Keratinocyte (primary cell): ENCODE measurements around the gene KCNIP3. TPM values are rescaled to one million over a fixed set of nuclear protein-coding genes. Genes with fewer than 3 reads are reported as not detected.

ENCODE experiments used
- DNase-seq: peaks from one replicate; pipeline ENCODE4 v3.0.0-alpha.2; 2011; ENCODE audit warnings: low read depth, missing footprints, low spot score
- FAIRE-seq: peaks from 2 replicates; lab custom pipeline; 2011; peaks lifted over from hg19 to GRCh38; lab: Jason Lieb, UNC
- H2AFZ ChIP-seq: 2 replicates; pipeline ENCODE4 v1.6.0; 2012; ENCODE audit warnings: low read length, control low read depth, inconsistent platforms; ENCODE audit not compliant: control insufficient read depth
- H3K27ac ChIP-seq: 2 replicates; pipeline ENCODE4 v1.5.1; 2011; ENCODE audit warnings: low read length; ENCODE audit not compliant: control insufficient read depth, insufficient read depth
- H3K27me3 ChIP-seq: 3 replicates; pipeline ENCODE4 v1.6.0; 2011; ENCODE audit warnings: low read length; ENCODE audit not compliant: control insufficient read depth, insufficient read depth; ENCODE audit errors: extremely low read depth
- H3K36me3 ChIP-seq, 2 experiments: 2 replicates in 1 of 2; 3 replicates in 1 of 2; pipeline ENCODE4 v1.5.1; 2011; ENCODE audit warnings: low read length in 2 of 2, mild to moderate bottlenecking in 1 of 2; ENCODE audit not compliant: control insufficient read depth in 2 of 2, insufficient read depth in 2 of 2; ENCODE audit errors: extremely low read depth in 1 of 2
- H3K4me1 ChIP-seq: 3 replicates; pipeline ENCODE4 v1.5.1; 2011; ENCODE audit warnings: low read length; ENCODE audit not compliant: control insufficient read depth, insufficient read depth; ENCODE audit errors: extremely low read depth
- H3K4me2 ChIP-seq: 3 replicates; pipeline ENCODE4 v1.6.0; 2011; ENCODE audit warnings: low read depth, low read length; ENCODE audit not compliant: control insufficient read depth, insufficient read depth; ENCODE audit errors: extremely low read depth
- H3K4me3 ChIP-seq, 3 experiments: fragments of 200-600 bp in 1 of 3; sonication (generic) in 1 of 3; 2 replicates in 2 of 3; 3 replicates in 1 of 3; pipeline ENCODE4 v1.5.1; 2011 to 2016; ENCODE audit warnings: low read length in 3 of 3, mild to moderate bottlenecking in 3 of 3, control low read depth in 2 of 3, inconsistent platforms in 1 of 3, low read depth in 1 of 3, mixed read lengths in 1 of 3, mixed run types in 1 of 3, moderate library complexity in 1 of 3; ENCODE audit not compliant: control insufficient read depth in 2 of 3, insufficient read depth in 2 of 3; ENCODE audit errors: extremely low read depth in 1 of 3
- H3K79me2 ChIP-seq: 2 replicates; pipeline ENCODE4 v1.6.0; 2012; ENCODE audit warnings: low read length; ENCODE audit not compliant: control insufficient read depth, insufficient read depth
- H3K9ac ChIP-seq: 3 replicates; pipeline ENCODE4 v1.6.0; 2011; ENCODE audit warnings: low read length; ENCODE audit not compliant: control insufficient read depth, insufficient read depth; ENCODE audit errors: extremely low read depth
- H3K9me1 ChIP-seq: 3 replicates; pipeline ENCODE4 v1.6.0; 2011; ENCODE audit warnings: low read length; ENCODE audit not compliant: control insufficient read depth, insufficient read depth; ENCODE audit errors: extremely low read depth
- H3K9me3 ChIP-seq: 2 replicates; pipeline ENCODE4 v1.5.1; 2012; ENCODE audit warnings: low read depth, low read length; ENCODE audit not compliant: control insufficient read depth
- H4K20me1 ChIP-seq: 3 replicates; pipeline ENCODE4 v1.6.0; 2011; ENCODE audit warnings: low read length; ENCODE audit not compliant: control insufficient read depth, insufficient read depth; ENCODE audit errors: extremely low read depth
- EZH2 ChIP-seq: IDR thresholded peaks from one replicate; pipeline ENCODE4 v1.6.1; 2012; ENCODE audit warnings: inconsistent platforms, mild to moderate bottlenecking, low read length, moderate library complexity
- dilution Hi-C: fragments of 300-500 bp; cut with MboI; formaldehyde crosslinking; loops from one replicate; pipeline ENCODE4 v1.7.0; 2020; ENCODE audit warnings: low sequenced_read_pairs; ENCODE audit not compliant: extremely low pct_ligation_motif_present
- polyA plus RNA-seq, 5 experiments: library from polyadenylated mRNA; depleted of rRNA in 3 of 5; stranded (reverse) in 3 of 5; stranded (forward) in 1 of 5; unstranded in 1 of 5; fragments of >200 nt; gene quantifications; 1 replicate in 1 of 5; 2 replicates in 3 of 5; 3 replicates in 1 of 5; pipeline versions ENCODE4 v1.2.1 to v1.2.3, GENCODE V29; 2011 to 2012; ENCODE audit warnings: missing spikeins in 2 of 5, low read depth in 1 of 5, low replicate concordance in 1 of 5
- TF ChIP-seq, protein P1 (sequence below), 3 experiments: IDR thresholded peaks in 1 of 3; conservative IDR thresholded peaks in 1 of 3; optimal IDR thresholded peaks in 1 of 3; 2 replicates in 2 of 3; 3 replicates in 1 of 3; pipeline versions ENCODE3 to v1.5.1; 2011; ENCODE audit warnings: low read length in 3 of 3, mild to moderate bottlenecking in 3 of 3, moderate library complexity in 2 of 3, control low read depth in 1 of 3, inconsistent platforms in 1 of 3; ENCODE audit not compliant: insufficient read depth in 2 of 3; ENCODE audit errors: extremely low read depth in 1 of 3

KCNIP3 gene
- polyA plus RNA-seq, 1 donor (not counting 4 experiments of a cell fraction or from before 2014, with no cell fraction given): 0.66 TPM

DNA sequence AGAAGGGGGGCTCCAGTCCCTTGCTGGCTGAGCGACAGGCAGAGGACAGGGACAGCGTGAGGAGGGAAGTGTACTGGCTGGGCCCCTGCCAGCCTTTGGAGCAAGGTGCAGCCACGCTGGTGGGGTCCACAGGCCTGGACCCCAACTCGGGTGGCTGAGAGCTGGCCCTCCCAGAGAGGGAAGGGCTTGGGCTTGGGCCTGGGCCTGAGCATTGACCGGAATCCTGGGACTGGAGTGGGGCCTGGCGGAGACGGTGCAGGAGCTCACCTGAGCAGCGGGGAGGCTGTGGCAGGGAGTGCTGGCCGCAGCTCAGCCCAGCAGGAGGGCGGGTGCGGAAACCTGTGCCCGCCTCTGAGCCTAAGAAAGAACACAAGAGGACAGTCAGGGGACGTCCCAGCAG, 27.9 kb downstream of the KCNIP3 start:
- dilution Hi-C loops: no loop called here
- no peaks in the 10 kb centered on the region for H3K36me3 ChIP-seq
- FAIRE-seq (no peak), DNase-seq (no peak)
- H2AFZ ChIP-seq: no peak overlapping the region
- H3K4me3 ChIP-seq: no peak overlapping the region
- TF ChIP-seq, protein P1, sequence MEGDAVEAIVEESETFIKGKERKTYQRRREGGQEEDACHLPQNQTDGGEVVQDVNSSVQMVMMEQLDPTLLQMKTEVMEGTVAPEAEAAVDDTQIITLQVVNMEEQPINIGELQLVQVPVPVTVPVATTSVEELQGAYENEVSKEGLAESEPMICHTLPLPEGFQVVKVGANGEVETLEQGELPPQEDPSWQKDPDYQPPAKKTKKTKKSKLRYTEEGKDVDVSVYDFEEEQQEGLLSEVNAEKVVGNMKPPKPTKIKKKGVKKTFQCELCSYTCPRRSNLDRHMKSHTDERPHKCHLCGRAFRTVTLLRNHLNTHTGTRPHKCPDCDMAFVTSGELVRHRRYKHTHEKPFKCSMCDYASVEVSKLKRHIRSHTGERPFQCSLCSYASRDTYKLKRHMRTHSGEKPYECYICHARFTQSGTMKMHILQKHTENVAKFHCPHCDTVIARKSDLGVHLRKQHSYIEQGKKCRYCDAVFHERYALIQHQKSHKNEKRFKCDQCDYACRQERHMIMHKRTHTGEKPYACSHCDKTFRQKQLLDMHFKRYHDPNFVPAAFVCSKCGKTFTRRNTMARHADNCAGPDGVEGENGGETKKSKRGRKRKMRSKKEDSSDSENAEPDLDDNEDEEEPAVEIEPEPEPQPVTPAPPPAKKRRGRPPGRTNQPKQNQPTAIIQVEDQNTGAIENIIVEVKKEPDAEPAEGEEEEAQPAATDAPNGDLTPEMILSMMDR (optimal IDR thresholded peaks at IDR 0.05 in 1 of 3, IDR thresholded peaks at IDR 0.05 in 1 of 3, conservative IDR thresholded peaks at IDR 0.05 in 1 of 3; ENCODE audit: extremely low read depth in 1 of 3, insufficient read depth in 2 of 3, low read length in 3 of 3): no peak
- no peak for TF ChIP-seq EZH2
- peaks cover 4% of the 10 kb centered on the region for H4K20me1 ChIP-seq
- H3K4me1 ChIP-seq: peaks cover under 1% of the 10 kb centered on the region
- H3K9me3 ChIP-seq: no peaks in the 10 kb centered on the region
- no peaks in the 10 kb centered on the region for H3K9me1 ChIP-seq
- H3K27me3 ChIP-seq: peaks cover 20% of the 10 kb centered on the region
- H3K9ac ChIP-seq: no peak overlapping the region
- no peaks in the 10 kb centered on the region for H3K79me2 ChIP-seq
- H3K4me2 ChIP-seq: no peak overlapping the region
- H3K27ac ChIP-seq: no peak overlapping the region

DNA sequence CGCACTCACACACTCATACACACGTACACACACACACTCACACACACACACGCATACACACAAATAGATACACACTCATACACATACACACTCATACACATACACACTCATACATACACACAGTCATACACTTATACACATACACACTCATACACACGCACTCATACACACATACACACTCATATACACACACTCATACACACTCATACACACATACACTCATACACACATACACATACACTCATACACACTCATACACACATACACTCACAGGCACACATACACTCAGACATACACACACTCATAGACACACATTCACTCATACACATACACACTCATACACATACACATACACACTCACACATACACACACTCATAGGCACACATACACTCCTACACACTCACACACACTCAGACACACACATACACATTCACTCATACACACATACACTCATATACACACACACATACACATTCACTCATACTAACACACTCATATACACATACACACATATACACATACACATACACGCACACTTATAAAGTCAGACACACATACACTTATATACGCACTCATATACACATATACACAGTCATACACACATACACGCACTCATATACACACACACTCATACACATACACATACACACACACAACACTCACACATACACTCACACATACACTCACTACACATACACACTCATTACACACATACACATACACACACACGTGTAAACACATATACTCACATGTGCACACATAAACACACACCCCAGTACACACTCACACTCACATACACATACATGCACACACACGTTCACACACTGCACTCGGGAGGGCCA, 28.7 kb downstream of the KCNIP3 start:
- Histone ChIP-seq H2AFZ (no peak overlapping the region), H3K27ac (no peak overlapping the region), H3K4me2 (no peak overlapping the region), H3K9me3 (no peaks in the 10 kb centered on the region), H3K36me3 (no peaks in the 10 kb centered on the region), H3K4me3 (no peak overlapping the region), H3K9ac (no peak overlapping the region), H4K20me1 (peaks cover 4% of the 10 kb centered on the region), H3K27me3 (peaks cover 19% of the 10 kb centered on the region), H3K4me1 (no peaks in the 10 kb centered on the region), H3K79me2 (no peaks in the 10 kb centered on the region), H3K9me1 (no peaks in the 10 kb centered on the region)
- DNase-seq: no peak
- dilution Hi-C loops: no loop called here
- no peak for FAIRE-seq
- no peak for TF ChIP-seq EZH2
- TF ChIP-seq, protein P1 (optimal IDR thresholded peaks at IDR 0.05 in 1 of 3, IDR thresholded peaks at IDR 0.05 in 1 of 3, conservative IDR thresholded peaks at IDR 0.05 in 1 of 3; ENCODE audit: extremely low read depth in 1 of 3, insufficient read depth in 2 of 3, low read length in 3 of 3): no peak
